Measurements from ENCODE around the gene DHRS3. TPM values are rescaled to one million over a fixed set of nuclear protein-coding genes. Genes with fewer than 3 reads are reported as not detected.

Gene DHRS3
- total RNA-seq, 1 experiment from 2014 or later, result 0.76 TPM

GRCh38 chr1:12603224-12603623 is 14.8 kb downstream of the DHRS3 start:
- Histone ChIP-seq H3K9me3 (replicated peaks) (no peaks in the 10 kb centered on the region), H3K27me3 (replicated peaks) (no peaks in the 10 kb centered on the region), H3K36me3 (no peaks in the 10 kb centered on the region), H3K4me1 (replicated peaks) (peaks cover 35% of the 10 kb centered on the region), H3K27ac (no peak overlapping the region), H3K4me3 (no peak overlapping the region)
- no peak for DNase-seq (ENCODE audit: low read depth in 1 of 2, low spot score in 2 of 2)

GRCh38 chr1:12602659-12603024 is 15.4 kb downstream of the DHRS3 start:
- Histone ChIP-seq H3K27ac (no peak overlapping the region), H3K27me3 (replicated peaks) (no peaks in the 10 kb centered on the region), H3K36me3 (no peaks in the 10 kb centered on the region), H3K4me1 (replicated peaks) (peaks cover 35% of the 10 kb centered on the region), H3K9me3 (replicated peaks) (no peaks in the 10 kb centered on the region), H3K4me3 (no peak overlapping the region)
- no peak for DNase-seq (ENCODE audit: low read depth in 1 of 2, low spot score in 2 of 2)

- Histone ChIP-seq H3K4me3 (no peak overlapping the region), H3K4me1 (replicated peaks) (peaks cover 35% of the 10 kb centered on the region), H3K27ac (no peak overlapping the region), H3K27me3 (replicated peaks) (no peaks in the 10 kb centered on the region), H3K9me3 (replicated peaks) (no peaks in the 10 kb centered on the region), H3K36me3 (no peaks in the 10 kb centered on the region)
- peak; percentile 64 to 88 for DNase-seq (ENCODE audit: low read depth in 1 of 2, low spot score in 2 of 2)
These were observed 16.0 kb downstream of the DHRS3 start for GRCh38 chr1:12601700-12602658.

- no peak overlapping the region for H3K4me3 ChIP-seq
- H3K36me3 ChIP-seq, result no peaks in the 10 kb centered on the region
- H3K9me3 ChIP-seq (replicated peaks), result no peaks in the 10 kb centered on the region; the same call in 1 of the 2 replicates
- H3K27me3 ChIP-seq (replicated peaks), result no peaks in the 10 kb centered on the region
- no peak overlapping the region for H3K27ac ChIP-seq
- DNase-seq (ENCODE audit: low read depth in 1 of 2, low spot score in 2 of 2), result peak in 1 of 2 experiments; percentile 15
- peaks cover 44% of the 10 kb centered on the region for H3K4me1 ChIP-seq (replicated peaks)
These were observed 17.0 kb downstream of the DHRS3 start for GRCh38 chr1:12600880-12601633.

GRCh38 chr1:12600335-12600734 is 17.7 kb downstream of the DHRS3 start:
- Histone ChIP-seq H3K9me3 (replicated peaks) (no peaks in the 10 kb centered on the region; the same call in 1 of the 2 replicates), H3K27ac (no peak overlapping the region), H3K4me3 (no peak overlapping the region), H3K36me3 (no peaks in the 10 kb centered on the region), H3K27me3 (replicated peaks) (no peaks in the 10 kb centered on the region), H3K4me1 (replicated peaks) (peaks cover 51% of the 10 kb centered on the region)
- no peak for DNase-seq (ENCODE audit: low read depth in 1 of 2, low spot score in 2 of 2)

- no peaks in the 10 kb centered on the region; the same call in 1 of the 2 replicates for H3K9me3 ChIP-seq (replicated peaks)
- H3K4me1 ChIP-seq (replicated peaks), result peaks cover 49% of the 10 kb centered on the region
- no peak overlapping the region for H3K4me3 ChIP-seq
- no peak for DNase-seq (ENCODE audit: low read depth in 1 of 2, low spot score in 2 of 2)
- H3K27me3 ChIP-seq (replicated peaks), result peaks cover 4% of the 10 kb centered on the region
- no peaks in the 10 kb centered on the region for H3K36me3 ChIP-seq
- H3K27ac ChIP-seq, result no peak overlapping the region
These were observed 18.4 kb downstream of the DHRS3 start for GRCh38 chr1:12599657-12600056.

- DNase-seq (ENCODE audit: low read depth in 1 of 2, low spot score in 2 of 2), result no peak
- H3K4me3 ChIP-seq, result no peak overlapping the region
- H3K36me3 ChIP-seq, result no peaks in the 10 kb centered on the region
- H3K4me1 ChIP-seq (replicated peaks), result peaks cover 43% of the 10 kb centered on the region
- H3K9me3 ChIP-seq (replicated peaks), result no peaks in the 10 kb centered on the region; the same call in 1 of the 2 replicates
- no peak overlapping the region for H3K27ac ChIP-seq
- H3K27me3 ChIP-seq (replicated peaks), result peaks cover 11% of the 10 kb centered on the region
These were observed 19.0 kb downstream of the DHRS3 start for GRCh38 chr1:12598974-12599373.

GRCh38 chr1:12597792-12598191 is 20.2 kb downstream of the DHRS3 start:
- no peak overlapping the region for H3K4me3 ChIP-seq
- H3K27me3 ChIP-seq (replicated peaks), result peaks cover 11% of the 10 kb centered on the region
- no peak for DNase-seq (ENCODE audit: low read depth in 1 of 2, low spot score in 2 of 2)
- H3K27ac ChIP-seq, result no peak overlapping the region
- peaks cover 31% of the 10 kb centered on the region for H3K4me1 ChIP-seq (replicated peaks)
- H3K36me3 ChIP-seq, result no peaks in the 10 kb centered on the region
- H3K9me3 ChIP-seq (replicated peaks), result no peaks in the 10 kb centered on the region; the same call in 1 of the 2 replicates

- Histone ChIP-seq H3K4me1 (replicated peaks) (peaks cover 16% of the 10 kb centered on the region), H3K4me3 (peak overlapping the region; percentile 19), H3K27ac (no peak overlapping the region), H3K36me3 (no peaks in the 10 kb centered on the region), H3K27me3 (replicated peaks) (peaks cover 11% of the 10 kb centered on the region), H3K9me3 (replicated peaks) (no peaks in the 10 kb centered on the region; the same call in 1 of the 2 replicates)
- DNase-seq (ENCODE audit: low read depth in 1 of 2, low spot score in 2 of 2), result peak; percentile 55 to 80
These were observed 21.8 kb downstream of the DHRS3 start for GRCh38 chr1:12596007-12596821.

GRCh38 chr1:12595757-12596006 is 22.3 kb downstream of the DHRS3 start:
- peak overlapping the region; percentile 19 for H3K4me3 ChIP-seq
- H3K36me3 ChIP-seq, result no peaks in the 10 kb centered on the region
- H3K9me3 ChIP-seq (replicated peaks), result no peaks in the 10 kb centered on the region; the same call in 1 of the 2 replicates
- peaks cover 11% of the 10 kb centered on the region for H3K27me3 ChIP-seq (replicated peaks)
- no peak for DNase-seq (ENCODE audit: low read depth in 1 of 2, low spot score in 2 of 2)
- H3K27ac ChIP-seq, result no peak overlapping the region
- H3K4me1 ChIP-seq (replicated peaks), result peaks cover 16% of the 10 kb centered on the region

GRCh38 chr1:12594966-12595756 is 22.8 kb downstream of the DHRS3 start:
- H3K4me3 ChIP-seq, result no peak overlapping the region
- no peak for DNase-seq (ENCODE audit: low read depth in 1 of 2, low spot score in 2 of 2)
- H3K36me3 ChIP-seq, result no peaks in the 10 kb centered on the region
- no peak overlapping the region for H3K27ac ChIP-seq
- peaks cover 11% of the 10 kb centered on the region for H3K27me3 ChIP-seq (replicated peaks)
- H3K9me3 ChIP-seq (replicated peaks), result no peaks in the 10 kb centered on the region; the same call in 1 of the 2 replicates
- peaks cover 16% of the 10 kb centered on the region for H3K4me1 ChIP-seq (replicated peaks)

GRCh38 chr1:12594490-12594889 is 23.5 kb downstream of the DHRS3 start:
- no peaks in the 10 kb centered on the region for H3K36me3 ChIP-seq

GRCh38 chr1:12593621-12594066 is 24.4 kb downstream of the DHRS3 start:
- peaks cover 11% of the 10 kb centered on the region for H3K27me3 ChIP-seq (replicated peaks)
- no peak overlapping the region for H3K27ac ChIP-seq
- H3K4me1 ChIP-seq (replicated peaks), result peaks cover 16% of the 10 kb centered on the region
- no peaks in the 10 kb centered on the region for H3K36me3 ChIP-seq
- H3K4me3 ChIP-seq, result no peak overlapping the region
- no peak for DNase-seq (ENCODE audit: low read depth in 1 of 2, low spot score in 2 of 2)
- H3K9me3 ChIP-seq (replicated peaks), result no peaks in the 10 kb centered on the region; the same call in 1 of the 2 replicates

More at GRCh38 chr1:12594490-12594889, 23.5 kb downstream of the DHRS3 start:
- Histone ChIP-seq H3K27me3 (replicated peaks) (peaks cover 11% of the 10 kb centered on the region), H3K9me3 (replicated peaks) (no peaks in the 10 kb centered on the region; the same call in 1 of the 2 replicates), H3K4me1 (replicated peaks) (peaks cover 16% of the 10 kb centered on the region), H3K4me3 (no peak overlapping the region), H3K27ac (no peak overlapping the region)
- DNase-seq (ENCODE audit: low read depth in 1 of 2, low spot score in 2 of 2), result no peak

All from SJSA1 (cell line).